Liver (tissue), 9 donors: ENCODE results near the gene DIAPH3. TPM values are rescaled to one million over a fixed set of nuclear protein-coding genes. Genes with fewer than 3 reads are reported as not detected.

Source experiments
- DNase-seq: peaks from one replicate; pipeline ENCODE4 v3.0.0-alpha.2; 2017; ENCODE audit warnings: low spot score
- H3K27ac ChIP-seq, 2 donors: one replicate each; pipeline ENCODE4 v1.7.0; 2013; ENCODE audit warnings: inconsistent platforms in 2 of 2, low read length in 2 of 2, control low read depth in 1 of 2, low read depth in 1 of 2, mild to moderate bottlenecking in 1 of 2
- H3K27me3 ChIP-seq, 4 donors: one replicate each; pipeline versions ENCODE4 v1.6.1 to v1.7.0; 2013; ENCODE audit warnings: low read length in 3 of 4, inconsistent platforms in 1 of 4, mild to moderate bottlenecking in 1 of 4, moderate library complexity in 1 of 4; ENCODE audit not compliant: control insufficient read depth in 4 of 4, insufficient read depth in 4 of 4
- H3K36me3 ChIP-seq, 4 donors: one replicate each; pipeline versions ENCODE4 v1.6.1 to v1.7.0; 2013; ENCODE audit warnings: low read length in 3 of 4, mild to moderate bottlenecking in 3 of 4, low read depth in 1 of 4, moderate library complexity in 1 of 4; ENCODE audit not compliant: control insufficient read depth in 4 of 4, insufficient read depth in 3 of 4
- H3K4me1 ChIP-seq, 4 donors: one replicate each; pipeline versions ENCODE4 v1.6.1 to v1.7.0; 2013; ENCODE audit warnings: low read length in 3 of 4, mild to moderate bottlenecking in 3 of 4, moderate library complexity in 1 of 4; ENCODE audit not compliant: control insufficient read depth in 4 of 4, insufficient read depth in 4 of 4
- H3K4me3 ChIP-seq, 3 donors: one replicate each; pipeline versions ENCODE4 v1.6.1 to v1.7.0; 2013; ENCODE audit warnings: low read length in 3 of 3, control low read depth in 1 of 3, low read depth in 1 of 3, mild to moderate bottlenecking in 1 of 3
- H3K9ac ChIP-seq, 2 donors: one replicate each; pipeline ENCODE4 v1.7.0; 2013; ENCODE audit warnings: low read length in 2 of 2, mild to moderate bottlenecking in 2 of 2, moderate library complexity in 2 of 2, control low read depth in 1 of 2, low read depth in 1 of 2
- H3K9me3 ChIP-seq, 4 donors: one replicate each; pipeline versions ENCODE4 v1.6.1 to v1.7.0; 2013; ENCODE audit warnings: low read length in 3 of 4; ENCODE audit not compliant: control insufficient read depth in 4 of 4
- ATF3 ChIP-seq: IDR thresholded peaks from 2 replicates; pipeline ENCODE4 v1.6.1; 2016; ENCODE audit warnings: antibody characterized with exemption
- CTCF ChIP-seq: fragments of 150-350 bp; IDR thresholded peaks from 2 replicates; pipeline ENCODE4 v1.5.1; 2017; ENCODE audit warnings: improper control_type of control experiment, low read depth, low read length; ENCODE audit not compliant: missing input control
- EGR1 ChIP-seq, 2 donors: IDR thresholded peaks; 2 replicates each; pipeline ENCODE4 v1.6.1; 2016 to 2018; ENCODE audit warnings: antibody characterized with exemption in 2 of 2, low read depth in 2 of 2
- FOXA1 ChIP-seq: IDR thresholded peaks from 2 replicates; pipeline ENCODE4 v1.6.1; 2016; ENCODE audit warnings: antibody characterized with exemption
- FOXA2 ChIP-seq: IDR thresholded peaks from 2 replicates; pipeline ENCODE4 v1.6.1; 2016; ENCODE audit warnings: antibody characterized with exemption
- GABPA ChIP-seq, 2 donors: IDR thresholded peaks in 1 of 2; conservative IDR thresholded peaks in 1 of 2; 2 replicates each; pipeline ENCODE4 v1.6.1; 2016; ENCODE audit warnings: antibody characterized with exemption in 2 of 2, mild to moderate bottlenecking in 1 of 2, moderate library complexity in 1 of 2
- HNF4A ChIP-seq, 2 donors: conservative IDR thresholded peaks; 2 replicates each; pipeline ENCODE4 v1.6.1; 2016; ENCODE audit warnings: antibody characterized with exemption in 2 of 2, mild to moderate bottlenecking in 2 of 2
- HNF4G ChIP-seq: IDR thresholded peaks from 2 replicates; pipeline ENCODE4 v1.6.1; 2016; ENCODE audit warnings: antibody characterized with exemption
- JUND ChIP-seq, 2 donors: IDR thresholded peaks; 2 replicates each; pipeline ENCODE4 v1.6.1; 2016; ENCODE audit warnings: antibody characterized with exemption in 2 of 2
- MAX ChIP-seq: IDR thresholded peaks from 2 replicates; pipeline ENCODE4 v1.6.1; 2016; ENCODE audit warnings: antibody characterized with exemption
- NR2F2 ChIP-seq: IDR thresholded peaks from 2 replicates; pipeline ENCODE4 v1.6.1; 2016; ENCODE audit warnings: antibody characterized with exemption
- RAD21 ChIP-seq, 2 donors: IDR thresholded peaks; 2 replicates each; pipeline ENCODE4 v1.6.1; 2016; ENCODE audit warnings: antibody characterized with exemption in 2 of 2, mild to moderate bottlenecking in 2 of 2
- REST ChIP-seq: IDR thresholded peaks from 2 replicates; pipeline ENCODE4 v1.6.1; 2016; ENCODE audit warnings: antibody characterized with exemption, mild to moderate bottlenecking
- RXRA ChIP-seq, 2 donors: IDR thresholded peaks; 2 replicates each; pipeline ENCODE4 v1.6.1; 2017 to 2018; ENCODE audit warnings: antibody characterized with exemption in 2 of 2, mild to moderate bottlenecking in 1 of 2
- SP1 ChIP-seq: IDR thresholded peaks from 2 replicates; pipeline ENCODE4 v1.6.1; 2018; ENCODE audit warnings: antibody characterized with exemption, mild to moderate bottlenecking
- TAF1 ChIP-seq: conservative IDR thresholded peaks from 2 replicates; pipeline ENCODE4 v1.6.1; 2016; ENCODE audit warnings: antibody characterized with exemption, mild to moderate bottlenecking
- YY1 ChIP-seq: IDR thresholded peaks from 2 replicates; pipeline ENCODE4 v1.6.1; 2016; ENCODE audit warnings: antibody characterized with exemption, mild to moderate bottlenecking
- ZBTB33 ChIP-seq: IDR thresholded peaks from 2 replicates; pipeline ENCODE4 v1.6.1; 2016; ENCODE audit warnings: antibody characterized with exemption
- WGBS: extraction: QIAGEN DNeasy Blood & Tissue Kit; methylation state at CpG from one replicate; pipeline ENCODE4 v1.1.7; 2013; 5-methylcytosine and 5-hydroxymethylcytosine counted together
- polyA plus RNA-seq, 2 donors: library from polyadenylated mRNA; stranded (reverse) in 1 of 2; unstranded in 1 of 2; fragments of 200-250 nt in 1 of 2; fragments of >200 nt in 1 of 2; fragmentation: Nextera tagmentation in 1 of 2; extraction: Ambion mirVana in 1 of 2; gene quantifications; one replicate each; pipeline versions ENCODE4 v1.2.1 to v1.2.3, GENCODE V29; 2013 to 2015
- total RNA-seq, 2 donors: library from RNA; depleted of rRNA; stranded (reverse); fragments of >200 nt; gene quantifications; one replicate each; pipeline ENCODE4 v1.2.3, GENCODE V29; 2014
- donor health status: healthy.
- donor health status: healthy.
- donor health status: healthy.
- donor health status: healthy.
- donor health status: healthy.

Gene DIAPH3
- total and polyA plus RNA-seq, 4 donors, result 0.08 to 11.1 (median 0.27) TPM

GRCh38 chr13:59684105-59684504 lies 479.6 kb downstream of the DIAPH3 start:
- peaks cover 0 to 4% (median 0%) of the 10 kb centered on the region in 4 donors for H3K4me1 ChIP-seq
- no peak for DNase-seq
- H3K27me3 ChIP-seq, result no peaks in the 10 kb centered on the region
- no peaks in the 10 kb centered on the region for H3K9me3 ChIP-seq
- H3K27ac ChIP-seq, result no peak overlapping the region
- no peak overlapping the region for H3K4me3 ChIP-seq
- WGBS, result 64% methylated on average over 5 of the region's 5 CpGs
- TF ChIP-seq CTCF (no peak), FOXA1 (no peak), HNF4A (conservative IDR thresholded peaks at IDR 0.05) (no peak), SP1 (no peak)
- H3K36me3 ChIP-seq, result no peaks in the 10 kb centered on the region
- no peak overlapping the region for H3K9ac ChIP-seq

- H3K36me3 ChIP-seq, result no peaks in the 10 kb centered on the region
- no peaks in the 10 kb centered on the region for H3K9me3 ChIP-seq
- no peak for TF ChIP-seq CTCF
- TF ChIP-seq RAD21 (IDR thresholded peaks at IDR 0.05), result no peak
- no peak for TF ChIP-seq FOXA1
- no peak for TF ChIP-seq RXRA (IDR thresholded peaks at IDR 0.05)
- TF ChIP-seq FOXA2, result no peak
- TF ChIP-seq REST, result no peak
- no peak for TF ChIP-seq SP1
- no peak for TF ChIP-seq ATF3
- TF ChIP-seq JUND (IDR thresholded peaks at IDR 0.05), result no peak
- TF ChIP-seq EGR1 (IDR thresholded peaks at IDR 0.05; ENCODE audit: low read depth in 2 of 2), result no peak
- TF ChIP-seq HNF4A (conservative IDR thresholded peaks at IDR 0.05), result no peak
- TF ChIP-seq GABPA (IDR thresholded peaks at IDR 0.05 in 1 of 2, conservative IDR thresholded peaks at IDR 0.05 in 1 of 2), result no peak
- no peak for TF ChIP-seq NR2F2
- no peak for TF ChIP-seq MAX
- no peak for TF ChIP-seq HNF4G
- no peak for TF ChIP-seq YY1
- no peak for TF ChIP-seq ZBTB33
- TF ChIP-seq TAF1, result no peak
- H3K27ac ChIP-seq, result no peak overlapping the region
- H3K9ac ChIP-seq, result no peak overlapping the region
- 94% methylated on average over 1 of the region's 1 CpG for WGBS
- H3K27me3 ChIP-seq, result no peaks in the 10 kb centered on the region
- H3K4me1 ChIP-seq, result peaks cover 0 to 3% (median 0%) of the 10 kb centered on the region in 4 donors
- DNase-seq, result no peak
- no peak overlapping the region for H3K4me3 ChIP-seq
Observed at GRCh38 chr13:59681636-59682311, 482.0 kb downstream of the DIAPH3 start.
